Esophagus muscularis mucosa (tissue), 3 donors: ENCODE data around the gene TF.

Experiments
- POLR2A ChIP-seq: fragments of 450-650 bp; IDR thresholded peaks from one replicate; pipeline ENCODE4 v1.6.1; 2017; ENCODE audit warnings: antibody characterized with exemption, moderate library complexity, mild to moderate bottlenecking, low read depth
- POLR2AphosphoS5 ChIP-seq, 2 donors: sonication (generic); formaldehyde crosslinking; IDR thresholded peaks; one replicate each; pipeline ENCODE4 v1.6.1; 2017; ENCODE audit warnings: antibody characterized with exemption in 2 of 2
- TF ChIP-seq, protein P1 (sequence below), 3 experiments: fragments of 200-600 bp in 2 of 3; fragments of 450-650 bp in 1 of 3; sonication (generic) in 2 of 3; IDR thresholded peaks; one replicate each; pipeline ENCODE4 v1.5.1; 2017 to 2019; ENCODE audit warnings: antibody characterized with exemption in 3 of 3, mild to moderate bottlenecking in 2 of 3, moderate library complexity in 1 of 3

DNA sequence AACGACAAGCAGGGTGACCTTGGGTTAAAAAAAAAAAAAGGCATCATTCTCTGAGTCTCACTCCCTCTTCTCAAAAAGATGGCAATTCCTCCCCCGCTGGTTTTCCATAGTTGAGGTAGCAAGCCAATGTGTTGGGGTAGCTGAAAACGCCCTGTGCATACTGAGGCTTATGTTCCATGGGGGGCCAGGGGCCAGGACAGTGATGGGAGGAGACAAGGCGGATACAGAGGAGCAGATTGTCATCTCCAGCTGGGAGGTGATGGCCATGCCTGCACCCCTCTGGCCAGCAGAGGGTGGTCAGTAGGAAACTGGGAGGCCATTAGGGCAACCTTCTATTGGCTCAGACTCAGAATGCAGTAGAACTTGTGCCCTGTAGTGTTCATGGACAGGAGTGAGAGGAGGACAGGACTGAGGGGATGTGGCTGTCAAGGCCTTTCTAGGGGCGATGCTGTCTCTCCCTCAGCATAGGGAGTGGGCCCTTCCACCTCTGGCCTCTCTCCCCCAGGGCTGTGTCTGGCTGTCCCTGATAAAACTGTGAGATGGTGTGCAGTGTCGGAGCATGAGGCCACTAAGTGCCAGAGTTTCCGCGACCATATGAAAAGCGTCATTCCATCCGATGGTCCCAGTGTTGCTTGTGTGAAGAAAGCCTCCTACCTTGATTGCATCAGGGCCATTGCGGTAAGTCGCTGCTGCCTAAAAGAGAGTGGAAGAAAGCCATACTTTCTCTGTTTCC lies 1.9 kb downstream of the TF start:
- TF ChIP-seq, protein P1, sequence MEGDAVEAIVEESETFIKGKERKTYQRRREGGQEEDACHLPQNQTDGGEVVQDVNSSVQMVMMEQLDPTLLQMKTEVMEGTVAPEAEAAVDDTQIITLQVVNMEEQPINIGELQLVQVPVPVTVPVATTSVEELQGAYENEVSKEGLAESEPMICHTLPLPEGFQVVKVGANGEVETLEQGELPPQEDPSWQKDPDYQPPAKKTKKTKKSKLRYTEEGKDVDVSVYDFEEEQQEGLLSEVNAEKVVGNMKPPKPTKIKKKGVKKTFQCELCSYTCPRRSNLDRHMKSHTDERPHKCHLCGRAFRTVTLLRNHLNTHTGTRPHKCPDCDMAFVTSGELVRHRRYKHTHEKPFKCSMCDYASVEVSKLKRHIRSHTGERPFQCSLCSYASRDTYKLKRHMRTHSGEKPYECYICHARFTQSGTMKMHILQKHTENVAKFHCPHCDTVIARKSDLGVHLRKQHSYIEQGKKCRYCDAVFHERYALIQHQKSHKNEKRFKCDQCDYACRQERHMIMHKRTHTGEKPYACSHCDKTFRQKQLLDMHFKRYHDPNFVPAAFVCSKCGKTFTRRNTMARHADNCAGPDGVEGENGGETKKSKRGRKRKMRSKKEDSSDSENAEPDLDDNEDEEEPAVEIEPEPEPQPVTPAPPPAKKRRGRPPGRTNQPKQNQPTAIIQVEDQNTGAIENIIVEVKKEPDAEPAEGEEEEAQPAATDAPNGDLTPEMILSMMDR (IDR thresholded peaks at IDR 0.05), result no peak
- no peak for TF ChIP-seq POLR2AphosphoS5 (IDR thresholded peaks at IDR 0.05)
- no peak for TF ChIP-seq POLR2A
